ENCODE measurements around the gene IGFL1. TPM values are rescaled to one million over a fixed set of nuclear protein-coding genes. Genes with fewer than 3 reads are reported as not detected.
"Not testable (repeated sequence)": the region's sequence is repeated elsewhere in the genome, so short reads cannot be mapped to it uniquely, and the experiment has no call there.

IGFL1 gene
- total RNA-seq, 1 donor from 2014 or later = 0.56 TPM

- peak overlapping the region; percentile 51 for H3K27ac Mint-ChIP-seq
- DNase-seq (ENCODE audit: extremely low spot score, unreplicated experiment) = no peak
- H3K9me3 Mint-ChIP-seq = no peaks in the 10 kb centered on the region
- no peaks in the 10 kb centered on the region for H3K36me3 Mint-ChIP-seq
- H3K4me1 Mint-ChIP-seq (ENCODE audit: unreplicated experiment) = peaks cover 6% of the 10 kb centered on the region
- H3K27me3 Mint-ChIP-seq = peaks cover 25% of the 10 kb centered on the region
- H3K4me3 Mint-ChIP-seq = peak overlapping the region; percentile 85
- TF ChIP-seq, protein P1, sequence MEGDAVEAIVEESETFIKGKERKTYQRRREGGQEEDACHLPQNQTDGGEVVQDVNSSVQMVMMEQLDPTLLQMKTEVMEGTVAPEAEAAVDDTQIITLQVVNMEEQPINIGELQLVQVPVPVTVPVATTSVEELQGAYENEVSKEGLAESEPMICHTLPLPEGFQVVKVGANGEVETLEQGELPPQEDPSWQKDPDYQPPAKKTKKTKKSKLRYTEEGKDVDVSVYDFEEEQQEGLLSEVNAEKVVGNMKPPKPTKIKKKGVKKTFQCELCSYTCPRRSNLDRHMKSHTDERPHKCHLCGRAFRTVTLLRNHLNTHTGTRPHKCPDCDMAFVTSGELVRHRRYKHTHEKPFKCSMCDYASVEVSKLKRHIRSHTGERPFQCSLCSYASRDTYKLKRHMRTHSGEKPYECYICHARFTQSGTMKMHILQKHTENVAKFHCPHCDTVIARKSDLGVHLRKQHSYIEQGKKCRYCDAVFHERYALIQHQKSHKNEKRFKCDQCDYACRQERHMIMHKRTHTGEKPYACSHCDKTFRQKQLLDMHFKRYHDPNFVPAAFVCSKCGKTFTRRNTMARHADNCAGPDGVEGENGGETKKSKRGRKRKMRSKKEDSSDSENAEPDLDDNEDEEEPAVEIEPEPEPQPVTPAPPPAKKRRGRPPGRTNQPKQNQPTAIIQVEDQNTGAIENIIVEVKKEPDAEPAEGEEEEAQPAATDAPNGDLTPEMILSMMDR (conservative IDR thresholded peaks at IDR 0.05) = no peak
Observed at GRCh38 chr19:46250076-46250735, 20.7 kb downstream of the IGFL1 start.

GRCh38 chr19:46251416-46251815 lies 21.9 kb downstream of the IGFL1 start:
- TF ChIP-seq, protein P1 (conservative IDR thresholded peaks at IDR 0.05) = no peak
- no peak for DNase-seq (ENCODE audit: extremely low spot score, unreplicated experiment)
- Mint-ChIP-seq H3K36me3 (no peaks in the 10 kb centered on the region), H3K9me3 (no peaks in the 10 kb centered on the region), H3K27ac (peak overlapping the region; percentile 34), H3K4me1 (ENCODE audit: unreplicated experiment) (peaks cover 6% of the 10 kb centered on the region), H3K27me3 (peaks cover 21% of the 10 kb centered on the region), H3K4me3 (peak overlapping the region; percentile 25)

DNA sequence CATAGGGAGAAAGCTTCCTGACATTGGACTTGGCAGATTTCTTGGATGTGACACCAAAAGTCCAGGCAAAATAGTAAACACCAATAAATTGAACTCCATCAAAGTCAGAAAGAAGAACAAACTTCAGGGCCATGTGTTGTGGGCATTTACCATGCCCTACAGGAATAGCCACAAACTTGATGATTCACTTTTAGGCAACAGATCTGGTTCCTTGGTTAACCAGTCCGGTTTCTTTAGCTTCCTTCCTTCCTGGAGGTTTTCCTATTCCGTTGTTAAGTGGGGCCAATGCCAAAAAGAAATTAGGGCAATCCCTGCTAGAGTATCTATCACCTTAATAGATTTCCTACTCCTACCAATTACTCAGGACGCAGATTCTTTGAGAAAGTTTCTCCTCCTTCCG lies 25.2 kb downstream of the IGFL1 start:
- Mint-ChIP-seq H3K27ac (no peak overlapping the region), H3K4me3 (no peak overlapping the region), H3K9me3 (no peaks in the 10 kb centered on the region), H3K27me3 (peaks cover 10% of the 10 kb centered on the region), H3K36me3 (no peaks in the 10 kb centered on the region), H3K4me1 (ENCODE audit: unreplicated experiment) (peaks cover 4% of the 10 kb centered on the region)
- no peak for DNase-seq (ENCODE audit: extremely low spot score, unreplicated experiment)
- TF ChIP-seq, protein P1 (conservative IDR thresholded peaks at IDR 0.05) = no peak

- no peaks in the 10 kb centered on the region for H3K4me1 Mint-ChIP-seq (ENCODE audit: unreplicated experiment)
- H3K4me3 Mint-ChIP-seq = no peak overlapping the region
- H3K9me3 Mint-ChIP-seq = no peaks in the 10 kb centered on the region
- peaks cover 6% of the 10 kb centered on the region for H3K27me3 Mint-ChIP-seq
- no peak for DNase-seq (ENCODE audit: extremely low spot score, unreplicated experiment)
- TF ChIP-seq, protein P1 (conservative IDR thresholded peaks at IDR 0.05) = no peak
- peak overlapping the region; percentile 16 for H3K27ac Mint-ChIP-seq
- no peaks in the 10 kb centered on the region for H3K36me3 Mint-ChIP-seq
Observed at GRCh38 chr19:46256855-46257254, 27.3 kb downstream of the IGFL1 start.

GRCh38 chr19:46261501-46261900 lies 32.0 kb downstream of the IGFL1 start:
- DNase-seq (ENCODE audit: extremely low spot score, unreplicated experiment); H3K9me3 Mint-ChIP-seq; H3K4me3 Mint-ChIP-seq; H3K36me3 Mint-ChIP-seq; H3K27ac Mint-ChIP-seq: not testable (repeated sequence)
- Mint-ChIP-seq H3K27me3 (peaks cover 10% of the 10 kb centered on the region), H3K4me1 (ENCODE audit: unreplicated experiment) (peaks cover 10% of the 10 kb centered on the region)

DNA sequence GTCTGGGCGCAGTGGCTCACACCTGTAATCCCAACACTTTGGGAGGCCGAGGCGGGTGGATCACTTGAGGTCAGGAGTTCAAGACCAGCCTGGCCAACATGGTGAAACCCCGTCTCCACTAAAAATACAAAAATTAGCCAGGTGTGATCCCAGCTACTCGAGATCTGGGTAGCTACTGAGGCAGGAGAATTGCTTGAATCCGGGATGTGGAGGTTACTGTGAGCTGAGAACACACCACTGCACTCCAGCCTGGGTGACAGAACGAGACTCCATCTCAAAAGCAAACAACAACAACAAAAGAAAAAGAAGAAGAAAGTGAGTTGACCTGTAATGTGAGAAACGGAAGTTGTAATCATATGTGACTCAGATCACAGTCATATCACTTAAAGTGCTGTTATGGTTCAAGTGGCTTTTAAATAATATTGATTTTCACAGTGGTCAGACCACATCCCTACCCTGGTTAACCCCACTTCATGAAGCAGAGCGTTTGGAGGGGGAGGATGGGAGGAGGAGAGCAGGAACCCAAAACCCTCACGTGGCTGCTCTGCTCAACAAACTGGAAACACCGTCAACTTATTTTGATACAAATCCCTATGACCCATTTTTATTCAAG lies 33.2 kb downstream of the IGFL1 start:
- DNase-seq (ENCODE audit: extremely low spot score, unreplicated experiment); H3K27me3 Mint-ChIP-seq; H3K36me3 Mint-ChIP-seq; H3K4me3 Mint-ChIP-seq; H3K9me3 Mint-ChIP-seq: not testable (repeated sequence)
- H3K27ac Mint-ChIP-seq = peak overlapping the region; percentile 3
- H3K4me1 Mint-ChIP-seq (ENCODE audit: unreplicated experiment) = peaks cover 10% of the 10 kb centered on the region

DNA sequence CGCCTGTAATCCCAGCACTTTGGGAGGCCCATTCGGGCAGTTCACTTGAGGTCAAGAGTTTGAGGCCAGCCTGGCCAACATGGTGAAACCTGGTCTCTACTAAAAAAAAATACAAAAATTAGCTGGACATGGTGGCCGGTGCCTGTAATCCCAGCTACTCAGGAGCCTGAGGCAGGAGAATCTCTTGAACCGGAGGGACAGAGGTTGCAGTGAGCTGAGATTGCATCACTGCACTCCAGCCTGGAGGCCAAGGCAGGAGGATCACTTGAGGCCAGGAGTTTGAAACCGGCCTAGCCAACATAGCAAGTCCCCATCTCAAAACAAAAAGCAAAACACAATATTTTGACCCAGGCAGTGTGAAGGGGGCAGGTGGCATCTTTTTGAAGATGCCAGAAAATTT lies 35.3 kb downstream of the IGFL1 start:
- peaks cover 10% of the 10 kb centered on the region for H3K4me1 Mint-ChIP-seq (ENCODE audit: unreplicated experiment)
- H3K4me3 Mint-ChIP-seq; DNase-seq (ENCODE audit: extremely low spot score, unreplicated experiment); H3K36me3 Mint-ChIP-seq; H3K27ac Mint-ChIP-seq; H3K9me3 Mint-ChIP-seq: not testable (repeated sequence)
- peaks cover 17% of the 10 kb centered on the region for H3K27me3 Mint-ChIP-seq
